ENCODE data around the gene UBE2J1.

UBE2J1 gene

GRCh38 chr6:89284963-89285735 is 67.4 kb downstream of the UBE2J1 start:
- Histone ChIP-seq H3K36me3 (ENCODE audit: control insufficient read depth, insufficient read depth, low read length) (no peaks in the 10 kb centered on the region), H3K4me1 (no peaks in the 10 kb centered on the region), H3K4me3 (ENCODE audit: low read depth, low read length) (no peak overlapping the region), H3K27me3 (ENCODE audit: control insufficient read depth, insufficient read depth, low read length) (no peaks in the 10 kb centered on the region), H3K79me2 (no peaks in the 10 kb centered on the region), H3K9ac (no peak overlapping the region), H3K4me2 (ENCODE audit: low read length) (no peak overlapping the region), H2AFZ (no peak overlapping the region), H3K27ac (no peak overlapping the region), H3K9me3 (ENCODE audit: control insufficient read depth, low read length) (no peaks in the 10 kb centered on the region)
- no peak for TF ChIP-seq CTCF (IDR thresholded peaks at IDR 0.05)

DNA sequence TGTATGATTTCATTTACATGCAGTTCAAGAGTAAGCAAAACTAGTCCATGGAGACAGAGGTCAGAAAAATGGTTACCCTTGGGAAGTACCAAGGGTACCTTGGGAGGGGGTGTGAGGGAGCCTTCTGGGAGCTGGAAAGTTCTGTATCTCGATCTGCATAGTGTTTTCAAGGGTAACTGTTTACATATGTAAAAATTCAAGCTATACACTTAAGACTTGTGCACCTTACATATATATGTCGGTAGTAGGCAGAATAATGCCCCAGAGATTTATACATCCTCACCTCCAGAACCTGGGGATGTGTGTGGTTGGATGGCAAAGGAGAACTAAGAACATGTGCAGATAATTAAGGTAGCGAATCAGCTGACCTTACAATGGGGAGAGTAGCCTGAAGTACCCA is 68.4 kb downstream of the UBE2J1 start:
- TF ChIP-seq CTCF (IDR thresholded peaks at IDR 0.05): no peak
- H3K36me3 ChIP-seq (ENCODE audit: control insufficient read depth, insufficient read depth, low read length): no peaks in the 10 kb centered on the region
- no peak overlapping the region for H3K4me3 ChIP-seq (ENCODE audit: low read depth, low read length)
- no peak overlapping the region for H3K27ac ChIP-seq
- H3K79me2 ChIP-seq: no peaks in the 10 kb centered on the region
- no peak overlapping the region for H2AFZ ChIP-seq
- no peaks in the 10 kb centered on the region for H3K9me3 ChIP-seq (ENCODE audit: control insufficient read depth, low read length)
- no peak overlapping the region for H3K9ac ChIP-seq
- no peaks in the 10 kb centered on the region for H3K27me3 ChIP-seq (ENCODE audit: control insufficient read depth, insufficient read depth, low read length)
- H3K4me1 ChIP-seq: no peaks in the 10 kb centered on the region
- H3K4me2 ChIP-seq (ENCODE audit: low read length): no peak overlapping the region

DNA sequence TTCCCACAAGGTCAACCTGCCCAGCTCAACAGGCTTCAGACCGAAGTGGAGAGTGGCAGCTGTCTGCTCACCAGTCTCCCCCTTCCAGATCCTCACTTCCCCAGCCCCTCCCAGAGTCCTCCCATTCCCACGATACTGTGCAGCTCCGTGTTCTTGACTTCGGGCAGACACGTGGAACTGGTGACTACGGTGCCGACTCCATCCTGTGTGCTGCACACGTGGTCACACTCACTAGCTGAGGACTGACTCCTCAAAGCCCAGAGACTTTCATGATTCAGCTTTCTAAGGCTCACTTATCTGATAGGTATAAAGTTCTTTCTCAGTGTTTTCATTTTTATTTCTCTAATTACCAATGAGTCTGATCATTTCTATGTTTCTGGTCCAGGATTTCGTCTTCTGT is 69.8 kb downstream of the UBE2J1 start:
- no peak for TF ChIP-seq CTCF (IDR thresholded peaks at IDR 0.05)
- no peaks in the 10 kb centered on the region for H3K27me3 ChIP-seq (ENCODE audit: control insufficient read depth, insufficient read depth, low read length)
- H3K79me2 ChIP-seq: no peaks in the 10 kb centered on the region
- H3K4me1 ChIP-seq: no peaks in the 10 kb centered on the region
- no peak overlapping the region for H2AFZ ChIP-seq
- no peak overlapping the region for H3K4me3 ChIP-seq (ENCODE audit: low read depth, low read length)
- no peak overlapping the region for H3K27ac ChIP-seq
- no peaks in the 10 kb centered on the region for H3K9me3 ChIP-seq (ENCODE audit: control insufficient read depth, low read length)
- H3K9ac ChIP-seq: no peak overlapping the region
- no peaks in the 10 kb centered on the region for H3K36me3 ChIP-seq (ENCODE audit: control insufficient read depth, insufficient read depth, low read length)
- no peak overlapping the region for H3K4me2 ChIP-seq (ENCODE audit: low read length)

DNA sequence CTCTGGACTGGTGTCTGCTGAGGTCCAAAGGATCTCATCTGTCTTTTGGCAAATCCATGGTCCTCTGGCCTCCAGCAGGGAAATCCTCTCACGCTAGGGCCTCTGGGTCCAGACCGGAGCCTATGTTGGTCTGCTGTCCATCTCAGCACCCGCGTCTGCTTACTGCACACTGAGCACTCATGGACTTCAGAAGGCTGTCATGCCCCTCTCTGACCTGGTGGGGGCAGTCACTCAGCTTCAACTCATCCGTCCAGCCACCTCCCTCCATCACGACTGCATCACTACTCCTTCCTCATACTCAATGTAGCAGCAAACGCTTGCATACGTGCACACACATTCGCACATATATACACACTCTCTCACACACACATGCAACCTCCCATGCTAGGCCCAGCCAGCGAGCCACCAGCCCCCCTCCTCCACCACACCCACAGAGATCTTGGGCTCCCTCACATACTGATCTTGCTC is 70.7 kb downstream of the UBE2J1 start:
- no peak for TF ChIP-seq CTCF (IDR thresholded peaks at IDR 0.05)
- no peaks in the 10 kb centered on the region for H3K4me1 ChIP-seq
- H3K9me3 ChIP-seq (ENCODE audit: control insufficient read depth, low read length): no peaks in the 10 kb centered on the region
- H2AFZ ChIP-seq: no peak overlapping the region
- H3K4me3 ChIP-seq (ENCODE audit: low read depth, low read length): no peak overlapping the region
- H3K27ac ChIP-seq: no peak overlapping the region
- no peak overlapping the region for H3K4me2 ChIP-seq (ENCODE audit: low read length)
- H3K79me2 ChIP-seq: no peaks in the 10 kb centered on the region
- no peak overlapping the region for H3K9ac ChIP-seq
- no peaks in the 10 kb centered on the region for H3K27me3 ChIP-seq (ENCODE audit: control insufficient read depth, insufficient read depth, low read length)
- H3K36me3 ChIP-seq (ENCODE audit: control insufficient read depth, insufficient read depth, low read length): no peaks in the 10 kb centered on the region

DNA sequence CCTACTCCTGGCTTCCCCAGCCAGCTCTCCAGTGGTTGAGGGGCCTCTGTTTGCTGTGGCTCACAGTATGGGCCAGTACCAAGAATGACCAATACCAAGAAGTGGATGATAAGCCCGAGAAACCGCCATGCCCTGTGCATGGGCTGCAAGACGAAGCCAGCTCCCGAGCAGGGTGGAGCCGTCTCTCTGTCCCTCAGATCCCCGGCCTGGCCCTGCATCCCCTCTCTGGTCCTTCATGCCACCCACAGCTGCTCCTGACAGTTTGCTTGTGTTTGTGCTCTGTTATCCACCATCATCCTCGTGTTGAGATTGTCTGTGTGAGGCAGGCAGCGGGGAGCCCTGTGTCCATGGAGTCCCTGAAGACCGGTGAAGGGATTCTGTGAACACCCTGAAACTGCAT is 73.6 kb downstream of the UBE2J1 start:
- Histone ChIP-seq H3K4me1 (no peaks in the 10 kb centered on the region), H3K9me3 (ENCODE audit: control insufficient read depth, low read length) (no peaks in the 10 kb centered on the region), H3K9ac (no peak overlapping the region), H2AFZ (no peak overlapping the region), H3K27ac (no peak overlapping the region), H3K4me3 (ENCODE audit: low read depth, low read length) (no peak overlapping the region), H3K79me2 (no peaks in the 10 kb centered on the region), H3K4me2 (ENCODE audit: low read length) (no peak overlapping the region), H3K27me3 (ENCODE audit: control insufficient read depth, insufficient read depth, low read length) (no peaks in the 10 kb centered on the region), H3K36me3 (ENCODE audit: control insufficient read depth, insufficient read depth, low read length) (no peaks in the 10 kb centered on the region)
- no peak for TF ChIP-seq CTCF (IDR thresholded peaks at IDR 0.05)
